ENCODE results near the gene ALK. TPM values are rescaled to one million over a fixed set of nuclear protein-coding genes. Genes with fewer than 3 reads are reported as not detected.

The ALK gene
- total RNA-seq, 2 experiments from 2014 or later: not detected

DNA sequence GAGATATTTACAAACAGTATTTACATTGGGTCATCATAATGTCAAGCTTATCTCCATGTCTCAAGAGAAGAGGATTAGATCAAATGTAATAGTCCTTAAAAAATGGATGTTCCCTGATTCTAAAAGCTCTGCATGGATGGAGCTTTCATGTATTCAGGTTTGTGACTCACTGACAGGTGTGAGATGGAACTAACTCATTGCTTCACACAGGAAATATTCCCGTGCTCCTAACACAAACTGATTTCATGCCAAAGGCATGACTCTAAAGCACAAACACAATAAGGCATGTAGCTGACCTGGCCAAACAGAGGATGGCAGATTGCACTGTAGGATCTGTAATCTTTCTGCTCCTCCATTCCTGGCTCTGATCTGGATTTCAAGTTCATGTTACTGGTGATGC lies 110.0 kb downstream of the ALK start:
- CTCF ChIA-PET: no interaction called here
- no peaks in the 10 kb centered on the region for H3K4me1 Mint-ChIP-seq (ENCODE audit: low read depth)

DNA sequence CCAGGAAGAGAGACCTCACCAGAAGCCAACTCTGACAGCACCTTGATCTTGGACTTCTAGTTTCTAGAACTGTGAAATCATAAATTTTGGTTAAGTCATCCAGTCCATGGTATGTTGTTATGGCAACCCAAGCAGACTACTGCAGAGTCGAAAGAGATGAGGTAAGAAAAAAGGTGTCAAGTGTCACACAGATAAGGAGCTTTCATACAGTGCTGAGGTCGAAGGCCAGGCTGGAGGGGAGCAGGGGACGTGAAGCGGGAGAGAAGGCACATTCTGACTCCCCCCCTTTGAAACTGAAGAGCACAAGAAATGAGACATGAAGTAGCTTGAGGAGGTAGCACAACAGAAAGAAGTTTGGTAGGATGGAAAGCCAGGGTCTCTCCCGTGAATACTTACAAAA lies 110.4 kb downstream of the ALK start:
- peaks cover 9% of the 10 kb centered on the region for H3K27me3 Mint-ChIP-seq
- no peak for DNase-seq
- CTCF ChIA-PET: no interaction called here
- H3K27ac Mint-ChIP-seq: no peak overlapping the region
- POLR2A ChIA-PET: no interaction called here
- no peak overlapping the region for H3K4me3 Mint-ChIP-seq
- ATAC-seq: no peak
- no peaks in the 10 kb centered on the region for H3K9me3 Mint-ChIP-seq
- H3K4me1 Mint-ChIP-seq (ENCODE audit: low read depth): no peaks in the 10 kb centered on the region
- H3K36me3 Mint-ChIP-seq (ENCODE audit: low read depth): no peaks in the 10 kb centered on the region
- no peak for TF ChIP-seq CTCF (IDR thresholded peaks at IDR 0.05)
- intact Hi-C loops (cut with micrococcal nuclease): no loop called here

More for the DNA sequence above, 110.0 kb downstream of the ALK start:
- POLR2A ChIA-PET: no interaction called here
- H3K4me3 Mint-ChIP-seq: no peak overlapping the region
- no peak for DNase-seq
- H3K9me3 Mint-ChIP-seq: no peaks in the 10 kb centered on the region
- no peak overlapping the region for H3K27ac Mint-ChIP-seq
- intact Hi-C loops (cut with micrococcal nuclease): no loop called here
- H3K36me3 Mint-ChIP-seq (ENCODE audit: low read depth): no peaks in the 10 kb centered on the region
- ATAC-seq: no peak
- H3K27me3 Mint-ChIP-seq: peaks cover 6% of the 10 kb centered on the region
- no peak for TF ChIP-seq CTCF (IDR thresholded peaks at IDR 0.05)

- H3K27me3 Mint-ChIP-seq: peaks cover 15% of the 10 kb centered on the region
- no peak overlapping the region for H3K27ac Mint-ChIP-seq
- CTCF ChIA-PET: interaction anchor here (1.0 to 1.2 kb wide), 2 partner anchors 14 to 500 kb away, joined by 3 read pairs; no protein-coding TSS in a partner anchor
- intact Hi-C loops (cut with micrococcal nuclease): no loop called here
- no peaks in the 10 kb centered on the region for H3K36me3 Mint-ChIP-seq (ENCODE audit: low read depth)
- POLR2A ChIA-PET: no interaction called here
- H3K4me3 Mint-ChIP-seq: no peak overlapping the region
- H3K4me1 Mint-ChIP-seq (ENCODE audit: low read depth): no peaks in the 10 kb centered on the region
- ATAC-seq: no peak
- H3K9me3 Mint-ChIP-seq: no peaks in the 10 kb centered on the region
- no peak for DNase-seq
- no peak for TF ChIP-seq CTCF (IDR thresholded peaks at IDR 0.05)
Measured at GRCh38 chr2:29808321-29808720, 113.1 kb downstream of the ALK start.

DNA sequence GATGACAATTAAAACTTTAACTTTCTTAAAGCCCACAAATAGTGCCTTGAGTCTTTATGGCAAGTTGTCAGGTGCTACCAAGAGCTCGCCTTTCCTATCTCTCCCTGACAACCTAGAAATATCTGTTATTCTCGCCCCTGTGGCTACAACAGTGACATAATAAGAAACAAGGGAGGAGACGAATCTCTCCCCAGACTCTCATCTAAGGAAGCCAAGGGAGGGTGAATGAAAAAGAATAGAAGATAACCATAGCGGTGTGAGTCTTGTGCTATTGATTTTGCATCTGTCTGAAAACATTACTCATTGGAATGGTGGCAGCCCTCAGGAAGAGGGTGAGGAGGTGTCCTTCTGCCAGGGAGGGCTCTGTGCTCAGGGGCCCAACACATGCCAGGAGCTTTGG lies 114.3 kb downstream of the ALK start:
- Mint-ChIP-seq H3K9me3 (no peaks in the 10 kb centered on the region), H3K4me1 (ENCODE audit: low read depth) (no peaks in the 10 kb centered on the region), H3K4me3 (no peak overlapping the region), H3K36me3 (ENCODE audit: low read depth) (no peaks in the 10 kb centered on the region), H3K27me3 (peaks cover 14% of the 10 kb centered on the region), H3K27ac (no peak overlapping the region)
- CTCF ChIA-PET: no interaction called here
- intact Hi-C loops (cut with micrococcal nuclease): no loop called here
- ATAC-seq (no peak), DNase-seq (no peak)
- POLR2A ChIA-PET: no interaction called here
- no peak for TF ChIP-seq CTCF (IDR thresholded peaks at IDR 0.05)

- ChIA-PET POLR2A (no interaction called here), CTCF (no interaction called here)
- no peaks in the 10 kb centered on the region for H3K36me3 Mint-ChIP-seq (ENCODE audit: low read depth)
- TF ChIP-seq CTCF (IDR thresholded peaks at IDR 0.05): no peak
- H3K4me3 Mint-ChIP-seq: no peak overlapping the region
- intact Hi-C loops (cut with micrococcal nuclease): no loop called here
- H3K9me3 Mint-ChIP-seq: no peaks in the 10 kb centered on the region
- DNase-seq (no peak), ATAC-seq (no peak)
- H3K4me1 Mint-ChIP-seq (ENCODE audit: low read depth): no peaks in the 10 kb centered on the region
- no peak overlapping the region for H3K27ac Mint-ChIP-seq
- peaks cover 12% of the 10 kb centered on the region for H3K27me3 Mint-ChIP-seq
Measured at GRCh38 chr2:29806461-29806860, 114.9 kb downstream of the ALK start.
